WTC11 (cell line): Measurements from ENCODE around the gene KANTR. TPM values are rescaled to one million over a fixed set of nuclear protein-coding genes. Genes with fewer than 3 reads are reported as not detected.

ENCODE experiments used
- ATAC-seq: fragments of 200-7000 bp; cut with Tn5 transposase; 2 replicates; pipeline ENCODE4 v1.10.0; 2021; ENCODE audit warnings: mild to moderate bottlenecking, moderate library complexity
- CTCF ChIA-PET: fragments of 300-600 bp; sonication (Branson Sonifier 250); formaldehyde crosslinking; loops from one replicate; lab custom pipeline; 2021; ENCODE audit warnings: antibody characterized with exemption; lab: Charles Lee
- POLR2A ChIA-PET: fragments of 350-600 bp; sonication (Branson Sonifier 250); formaldehyde crosslinking; loops from one replicate; lab custom pipeline; 2021; ENCODE audit warnings: antibody characterized with exemption; lab: Charles Lee
- DNase-seq: peaks from one replicate; pipeline ENCODE4 v3.0.0; 2021; ENCODE audit warnings: low spot score
- H3K27ac Mint-ChIP-seq: 2 replicates; pipeline ENCODE4 v1.8.0; 2021; ENCODE audit warnings: mixed read lengths
- H3K27me3 Mint-ChIP-seq: 2 replicates; pipeline ENCODE4 v1.8.0; 2021; ENCODE audit warnings: low read depth, mild to moderate bottlenecking, moderate library complexity, mixed read lengths
- H3K36me3 Mint-ChIP-seq: 2 replicates; pipeline ENCODE4 v1.8.0; 2021; ENCODE audit warnings: mixed read lengths
- H3K4me1 Mint-ChIP-seq: 2 replicates; pipeline ENCODE4 v1.8.0; 2022; ENCODE audit warnings: mixed read lengths
- H3K4me3 Mint-ChIP-seq: 2 replicates; pipeline ENCODE4 v1.8.0; 2021; ENCODE audit warnings: mild to moderate bottlenecking, moderate library complexity, mixed read lengths
- H3K9me3 Mint-ChIP-seq: 2 replicates; pipeline ENCODE4 v1.8.0; 2021; ENCODE audit warnings: mixed read lengths
- ARID4B ChIP-seq: sonication (generic); formaldehyde crosslinking; IDR thresholded peaks from 2 replicates; pipeline ENCODE4 v1.8.0; 2023; ENCODE audit warnings: missing genetic modification reagents, mild to moderate bottlenecking, borderline replicate concordance
- ATF3 ChIP-seq: sonication (generic); formaldehyde crosslinking; conservative IDR thresholded peaks from 2 replicates; pipeline ENCODE4 v1.8.1; 2022; ENCODE audit warnings: mild to moderate bottlenecking, missing genetic modification reagents
- E2F4 ChIP-seq: sonication (generic); formaldehyde crosslinking; IDR thresholded peaks from 2 replicates; pipeline ENCODE4 v1.8.1; 2022; ENCODE audit warnings: low read depth, mild to moderate bottlenecking, moderate library complexity, missing genetic modification reagents, borderline replicate concordance
- ESRRA ChIP-seq: sonication (generic); formaldehyde crosslinking; IDR thresholded peaks from 2 replicates; pipeline ENCODE4 v1.8.1; 2022; ENCODE audit warnings: mild to moderate bottlenecking, missing genetic modification reagents, borderline replicate concordance
- FOXP1 ChIP-seq: sonication (generic); formaldehyde crosslinking; IDR thresholded peaks from 2 replicates; pipeline ENCODE4 v1.8.0; 2022; ENCODE audit warnings: missing genetic modification reagents, mild to moderate bottlenecking, moderate library complexity, borderline replicate concordance
- HMGA2 ChIP-seq: fragments of 250-450 bp; sonication (Bioruptor Pico); IDR thresholded peaks from 2 replicates; pipeline ENCODE4 v1.4.0; 2021; ENCODE audit warnings: mild to moderate bottlenecking, moderate library complexity
- IRF1 ChIP-seq: sonication (generic); formaldehyde crosslinking; IDR thresholded peaks from 2 replicates; pipeline ENCODE4 v1.8.0; 2023; ENCODE audit warnings: missing genetic modification reagents
- IRF2 ChIP-seq: sonication (generic); formaldehyde crosslinking; IDR thresholded peaks from 2 replicates; pipeline ENCODE4 v1.8.0; 2022; ENCODE audit warnings: low read depth, missing genetic modification reagents, borderline replicate concordance
- NFE2L1 ChIP-seq: sonication (generic); formaldehyde crosslinking; IDR thresholded peaks from 2 replicates; pipeline ENCODE4 v1.8.1; 2023; ENCODE audit warnings: missing genetic modification reagents
- NFYB ChIP-seq: sonication (generic); formaldehyde crosslinking; conservative IDR thresholded peaks from 2 replicates; pipeline ENCODE4 v1.8.0; 2022; ENCODE audit warnings: low read depth, missing genetic modification reagents
- NR3C1 ChIP-seq: sonication (generic); formaldehyde crosslinking; conservative IDR thresholded peaks from 2 replicates; pipeline ENCODE4 v1.8.1; 2023; ENCODE audit warnings: low read depth, mild to moderate bottlenecking, missing genetic modification reagents
- TCF7 ChIP-seq: sonication (generic); formaldehyde crosslinking; IDR thresholded peaks from 2 replicates; pipeline ENCODE4 v1.8.0; 2022; ENCODE audit warnings: mild to moderate bottlenecking, low read depth, missing genetic modification reagents, moderate library complexity
- TEAD4 ChIP-seq: sonication (generic); formaldehyde crosslinking; IDR thresholded peaks from 2 replicates; pipeline ENCODE4 v1.8.0; 2022; ENCODE audit warnings: mild to moderate bottlenecking, missing genetic modification reagents
- ZBTB21 ChIP-seq: sonication (generic); formaldehyde crosslinking; IDR thresholded peaks from 2 replicates; pipeline ENCODE4 v1.8.1; 2023; ENCODE audit warnings: mild to moderate bottlenecking, missing genetic modification reagents, borderline replicate concordance
- ZMAT4 ChIP-seq: fragments of 250-450 bp; sonication (Bioruptor Pico); IDR thresholded peaks from 2 replicates; pipeline ENCODE4 v1.9.0; 2021; ENCODE audit warnings: mild to moderate bottlenecking
- ZNF138 ChIP-seq: sonication (generic); formaldehyde crosslinking; conservative IDR thresholded peaks from 2 replicates; pipeline ENCODE4 v1.8.1; 2022; ENCODE audit warnings: mild to moderate bottlenecking, moderate library complexity, missing genetic modification reagents
- ZNF317 ChIP-seq: sonication (generic); formaldehyde crosslinking; IDR thresholded peaks from 2 replicates; pipeline ENCODE4 v1.8.1; 2023; ENCODE audit warnings: low read depth, mild to moderate bottlenecking, moderate library complexity, missing genetic modification reagents, borderline replicate concordance
- total RNA-seq: library from RNA; stranded (reverse); gene quantifications from 3 replicates; pipeline ENCODE4 v1.2.3, GENCODE V29; 2021
- TF ChIP-seq, protein P1 (sequence below): sonication (generic); formaldehyde crosslinking; conservative IDR thresholded peaks from 2 replicates; pipeline ENCODE4 v1.8.1; 2023; ENCODE audit warnings: mild to moderate bottlenecking, low read depth, missing genetic modification reagents, moderate library complexity
- TF ChIP-seq, protein P2 (sequence below): fragments of 250-450 bp; sonication (Bioruptor Pico); IDR thresholded peaks from 2 replicates; pipeline ENCODE4 v2.1.2; 2022; ENCODE audit warnings: mild to moderate bottlenecking, moderate library complexity
- TF ChIP-seq, protein P3 (sequence below): fragments of 200-600 bp; IDR thresholded peaks from 2 replicates; pipeline ENCODE4 v1.8.0; 2022; ENCODE audit warnings: antibody characterized with exemption

Gene KANTR
- total RNA-seq, 1 experiment from 2014 or later: 14.0 TPM

- no peak for TF ChIP-seq ZNF138
- TF ChIP-seq NFYB (CRISPR knock-in tag): no peak
- no peak for TF ChIP-seq NR3C1 (CRISPR knock-in tag)
- TF ChIP-seq, protein P1, sequence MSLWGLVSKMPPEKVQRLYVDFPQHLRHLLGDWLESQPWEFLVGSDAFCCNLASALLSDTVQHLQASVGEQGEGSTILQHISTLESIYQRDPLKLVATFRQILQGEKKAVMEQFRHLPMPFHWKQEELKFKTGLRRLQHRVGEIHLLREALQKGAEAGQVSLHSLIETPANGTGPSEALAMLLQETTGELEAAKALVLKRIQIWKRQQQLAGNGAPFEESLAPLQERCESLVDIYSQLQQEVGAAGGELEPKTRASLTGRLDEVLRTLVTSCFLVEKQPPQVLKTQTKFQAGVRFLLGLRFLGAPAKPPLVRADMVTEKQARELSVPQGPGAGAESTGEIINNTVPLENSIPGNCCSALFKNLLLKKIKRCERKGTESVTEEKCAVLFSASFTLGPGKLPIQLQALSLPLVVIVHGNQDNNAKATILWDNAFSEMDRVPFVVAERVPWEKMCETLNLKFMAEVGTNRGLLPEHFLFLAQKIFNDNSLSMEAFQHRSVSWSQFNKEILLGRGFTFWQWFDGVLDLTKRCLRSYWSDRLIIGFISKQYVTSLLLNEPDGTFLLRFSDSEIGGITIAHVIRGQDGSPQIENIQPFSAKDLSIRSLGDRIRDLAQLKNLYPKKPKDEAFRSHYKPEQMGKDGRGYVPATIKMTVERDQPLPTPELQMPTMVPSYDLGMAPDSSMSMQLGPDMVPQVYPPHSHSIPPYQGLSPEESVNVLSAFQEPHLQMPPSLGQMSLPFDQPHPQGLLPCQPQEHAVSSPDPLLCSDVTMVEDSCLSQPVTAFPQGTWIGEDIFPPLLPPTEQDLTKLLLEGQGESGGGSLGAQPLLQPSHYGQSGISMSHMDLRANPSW (CRISPR knock-in tag): no peak
- no peak for TF ChIP-seq NFE2L1 (CRISPR knock-in tag)
- TF ChIP-seq, protein P2, sequence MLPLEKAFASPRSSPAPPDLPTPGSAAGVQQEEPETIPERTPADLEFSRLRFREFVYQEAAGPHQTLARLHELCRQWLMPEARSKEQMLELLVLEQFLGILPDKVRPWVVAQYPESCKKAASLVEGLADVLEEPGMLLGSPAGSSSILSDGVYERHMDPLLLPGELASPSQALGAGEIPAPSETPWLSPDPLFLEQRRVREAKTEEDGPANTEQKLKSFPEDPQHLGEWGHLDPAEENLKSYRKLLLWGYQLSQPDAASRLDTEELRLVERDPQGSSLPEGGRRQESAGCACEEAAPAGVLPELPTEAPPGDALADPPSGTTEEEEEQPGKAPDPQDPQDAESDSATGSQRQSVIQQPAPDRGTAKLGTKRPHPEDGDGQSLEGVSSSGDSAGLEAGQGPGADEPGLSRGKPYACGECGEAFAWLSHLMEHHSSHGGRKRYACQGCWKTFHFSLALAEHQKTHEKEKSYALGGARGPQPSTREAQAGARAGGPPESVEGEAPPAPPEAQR: no peak
- no peak for TF ChIP-seq ESRRA (CRISPR knock-in tag)
- no peak for TF ChIP-seq IRF2 (CRISPR knock-in tag)
Observed at GRCh38 chrX:53055244-53055849, 38.6 kb upstream of the KANTR start (continued).

- no peaks in the 10 kb centered on the region for H3K36me3 Mint-ChIP-seq
- H3K27me3 Mint-ChIP-seq: no peaks in the 10 kb centered on the region
- TF ChIP-seq TEAD4 (CRISPR knock-in tag): no peak
- no peak for TF ChIP-seq FOXP1 (CRISPR knock-in tag)
- TF ChIP-seq E2F4: no peak
- no peak for TF ChIP-seq HMGA2 (CRISPR knock-in tag)
- no peak for TF ChIP-seq ARID4B (CRISPR knock-in tag)
- TF ChIP-seq, protein P3, sequence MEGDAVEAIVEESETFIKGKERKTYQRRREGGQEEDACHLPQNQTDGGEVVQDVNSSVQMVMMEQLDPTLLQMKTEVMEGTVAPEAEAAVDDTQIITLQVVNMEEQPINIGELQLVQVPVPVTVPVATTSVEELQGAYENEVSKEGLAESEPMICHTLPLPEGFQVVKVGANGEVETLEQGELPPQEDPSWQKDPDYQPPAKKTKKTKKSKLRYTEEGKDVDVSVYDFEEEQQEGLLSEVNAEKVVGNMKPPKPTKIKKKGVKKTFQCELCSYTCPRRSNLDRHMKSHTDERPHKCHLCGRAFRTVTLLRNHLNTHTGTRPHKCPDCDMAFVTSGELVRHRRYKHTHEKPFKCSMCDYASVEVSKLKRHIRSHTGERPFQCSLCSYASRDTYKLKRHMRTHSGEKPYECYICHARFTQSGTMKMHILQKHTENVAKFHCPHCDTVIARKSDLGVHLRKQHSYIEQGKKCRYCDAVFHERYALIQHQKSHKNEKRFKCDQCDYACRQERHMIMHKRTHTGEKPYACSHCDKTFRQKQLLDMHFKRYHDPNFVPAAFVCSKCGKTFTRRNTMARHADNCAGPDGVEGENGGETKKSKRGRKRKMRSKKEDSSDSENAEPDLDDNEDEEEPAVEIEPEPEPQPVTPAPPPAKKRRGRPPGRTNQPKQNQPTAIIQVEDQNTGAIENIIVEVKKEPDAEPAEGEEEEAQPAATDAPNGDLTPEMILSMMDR: no peak
- no peak for TF ChIP-seq ATF3 (CRISPR knock-in tag)
- TF ChIP-seq NR3C1 (CRISPR knock-in tag): no peak
- TF ChIP-seq TCF7 (CRISPR knock-in tag): no peak
- no peak for TF ChIP-seq ESRRA (CRISPR knock-in tag)
- no peak for TF ChIP-seq ZBTB21 (CRISPR knock-in tag)
- no peak for TF ChIP-seq ZMAT4 (CRISPR knock-in tag)
- TF ChIP-seq, protein P2: no peak
- no peak for TF ChIP-seq ZNF317 (CRISPR knock-in tag)
- TF ChIP-seq IRF1 (CRISPR knock-in tag): no peak
- H3K27ac Mint-ChIP-seq: no peak overlapping the region
- ATAC-seq: no peak
- CTCF ChIA-PET: no interaction called here
- no peak for DNase-seq
- H3K4me1 Mint-ChIP-seq: no peaks in the 10 kb centered on the region
- no peaks in the 10 kb centered on the region for H3K9me3 Mint-ChIP-seq
- POLR2A ChIA-PET: no interaction called here
- no peak overlapping the region for H3K4me3 Mint-ChIP-seq
Observed at GRCh38 chrX:53056292-53056691, 37.6 kb upstream of the KANTR start.
